GM18867 (cell line): Measurements from ENCODE around the gene NINJ2.

ENCODE experiments used
- ATAC-seq: cut with Tn5 transposase; IDR thresholded peaks from one replicate; pipeline ENCODE4 v1.9.1; 2021; ENCODE audit warnings: mild to moderate bottlenecking, moderate library complexity; ENCODE audit not compliant: unreplicated experiment

The NINJ2 gene

GRCh38 chr12:553216-554000, 109.8 kb downstream of the NINJ2 start:
- no peak for ATAC-seq

GRCh38 chr12:552466-552865, 110.8 kb downstream of the NINJ2 start:
- no peak for ATAC-seq

GRCh38 chr12:550473-551260, 112.6 kb downstream of the NINJ2 start:
- no peak for ATAC-seq

- ATAC-seq, result no peak
These were observed 113.7 kb downstream of the NINJ2 start for GRCh38 chr12:549476-550082.

- ATAC-seq, result no peak
These were observed 115.3 kb downstream of the NINJ2 start for GRCh38 chr12:547883-548470.

- ATAC-seq, result no peak
These were observed 116.1 kb downstream of the NINJ2 start for GRCh38 chr12:546920-547845.

GRCh38 chr12:546265-546919, 116.9 kb downstream of the NINJ2 start:
- no peak for ATAC-seq

GRCh38 chr12:545835-546234, 117.4 kb downstream of the NINJ2 start:
- ATAC-seq, result no peak

- no peak for ATAC-seq
These were observed 118.2 kb downstream of the NINJ2 start for GRCh38 chr12:544941-545635.

- no peak for ATAC-seq
These were observed 119.1 kb downstream of the NINJ2 start for GRCh38 chr12:544142-544541.

- ATAC-seq, result no peak
These were observed 120.2 kb downstream of the NINJ2 start for GRCh38 chr12:543114-543451.

GRCh38 chr12:542395-543113, 120.7 kb downstream of the NINJ2 start:
- no peak for ATAC-seq

GRCh38 chr12:541676-542324, 121.4 kb downstream of the NINJ2 start:
- ATAC-seq, result no peak

- no peak for ATAC-seq
These were observed 123.5 kb downstream of the NINJ2 start for GRCh38 chr12:539540-540310.

GRCh38 chr12:538731-539539, 124.3 kb downstream of the NINJ2 start:
- ATAC-seq, result no peak

- no peak for ATAC-seq
These were observed 125.5 kb downstream of the NINJ2 start for GRCh38 chr12:537772-538171.
